ENCODE results near the gene ZDHHC24.

ZDHHC24 gene

DNA sequence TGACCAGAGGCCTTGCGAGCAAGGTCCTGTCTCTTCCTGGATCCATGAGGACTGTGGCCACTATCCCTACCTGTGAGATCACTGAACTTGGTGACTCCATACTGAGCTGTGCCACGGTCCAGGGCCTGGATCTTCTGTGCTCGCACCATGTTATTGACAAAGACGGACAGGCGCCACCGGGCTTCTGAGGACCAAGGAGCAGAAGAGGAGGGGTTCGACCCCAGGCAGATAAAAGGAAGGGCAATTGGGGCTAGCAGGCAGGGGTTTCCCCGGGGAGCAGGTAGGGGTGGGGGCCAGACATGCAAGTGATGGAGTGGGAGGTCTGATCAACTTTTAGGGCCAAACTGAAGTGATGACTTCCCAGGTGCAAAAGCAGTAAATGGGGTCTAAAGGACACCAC, 20.4 kb upstream of the ZDHHC24 start:
- no peak for DNase-seq (ENCODE audit: low spot score)

DNA sequence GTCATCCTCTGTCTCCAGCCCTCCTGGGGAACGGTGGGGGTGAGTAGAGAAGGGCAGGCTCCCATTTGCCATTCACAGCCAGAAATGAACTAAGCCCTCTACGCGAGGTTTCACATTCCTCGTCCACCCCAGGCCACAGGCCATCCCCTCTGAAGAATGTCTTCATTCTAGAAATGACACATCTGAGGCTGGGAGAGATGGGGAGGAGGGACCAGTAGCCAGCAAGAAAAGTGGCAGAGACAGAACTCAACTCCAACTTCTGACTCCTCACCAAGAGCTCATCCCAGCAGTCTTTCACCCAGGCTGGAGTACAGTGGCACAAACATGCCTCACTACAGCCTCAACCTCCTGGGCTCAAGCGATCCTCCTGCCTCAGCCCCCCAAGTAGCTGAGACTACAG, 19.1 kb upstream of the ZDHHC24 start:
- DNase-seq (ENCODE audit: low spot score) = no peak

DNA sequence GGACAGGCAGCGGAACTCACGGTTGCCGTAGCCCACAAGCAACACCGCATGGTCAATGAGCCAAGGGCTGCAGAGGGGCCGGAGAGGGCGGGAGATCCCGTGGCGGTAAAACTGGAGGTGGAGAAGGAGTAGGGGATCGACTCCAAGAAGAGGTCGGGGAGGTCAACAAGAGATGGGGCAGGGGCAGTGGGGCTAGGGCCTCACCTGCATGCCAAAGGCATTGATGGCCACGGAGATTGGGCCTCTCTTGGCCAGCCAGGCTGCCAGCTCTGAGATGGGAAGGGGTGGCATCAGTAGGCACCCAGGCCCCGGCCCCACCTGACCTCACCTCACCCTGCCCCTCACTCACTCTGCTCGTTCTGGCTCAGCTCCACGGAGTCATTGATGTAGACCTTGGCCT, 18.7 kb upstream of the ZDHHC24 start:
- no peak for DNase-seq (ENCODE audit: low spot score)

DNA sequence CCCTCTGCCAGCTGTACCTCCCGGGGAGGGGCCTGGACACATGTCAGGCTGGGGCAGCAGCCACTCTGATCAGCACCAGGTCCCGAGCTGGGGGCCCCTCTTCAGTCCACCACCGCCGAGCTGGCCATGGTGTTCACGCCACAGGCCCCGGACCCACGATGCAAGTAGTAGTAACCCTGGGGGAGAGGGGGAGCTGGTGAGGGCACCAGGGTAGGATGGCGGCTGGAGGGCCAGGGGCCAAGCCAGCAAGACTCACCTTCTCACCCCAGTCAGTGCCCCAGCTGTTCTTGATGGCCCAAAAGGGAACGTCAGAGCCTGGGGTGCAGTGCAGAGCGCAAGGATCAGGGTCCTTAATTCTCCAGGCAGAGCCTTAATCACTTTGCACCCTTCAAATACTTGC, 18.0 kb upstream of the ZDHHC24 start:
- no peak for DNase-seq (ENCODE audit: low spot score)

DNA sequence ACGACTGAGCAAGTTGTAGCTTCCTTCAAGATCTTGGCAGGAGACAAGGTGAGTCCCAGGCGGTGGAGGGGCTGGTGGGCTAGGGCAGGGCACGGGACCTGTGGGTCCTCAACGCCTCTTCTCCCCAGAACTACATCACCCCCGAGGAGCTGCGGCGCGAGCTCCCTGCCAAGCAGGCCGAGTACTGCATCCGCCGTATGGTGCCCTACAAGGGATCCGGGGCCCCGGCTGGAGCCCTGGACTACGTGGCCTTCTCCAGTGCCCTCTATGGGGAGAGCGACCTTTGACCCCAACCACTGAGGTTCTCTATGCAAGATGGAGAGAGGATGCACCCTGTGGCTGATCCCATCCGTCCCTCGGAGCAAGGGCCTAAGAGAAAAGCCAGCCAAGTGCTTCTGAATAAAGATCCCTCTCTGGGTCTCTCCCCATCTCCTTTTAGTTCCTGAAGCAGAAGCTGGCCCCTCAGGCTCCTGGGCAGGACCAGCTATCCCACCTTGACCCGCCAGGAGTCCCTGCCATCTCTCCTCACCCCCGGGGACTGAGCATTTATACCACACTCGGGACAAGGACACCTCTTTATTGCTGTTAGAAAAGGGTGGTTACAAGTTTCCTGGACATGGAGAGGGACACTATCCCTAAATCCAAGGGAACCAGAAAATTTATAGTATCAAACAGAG, 17.2 kb upstream of the ZDHHC24 start:
- DNase-seq (ENCODE audit: low spot score) = no peak

DNA sequence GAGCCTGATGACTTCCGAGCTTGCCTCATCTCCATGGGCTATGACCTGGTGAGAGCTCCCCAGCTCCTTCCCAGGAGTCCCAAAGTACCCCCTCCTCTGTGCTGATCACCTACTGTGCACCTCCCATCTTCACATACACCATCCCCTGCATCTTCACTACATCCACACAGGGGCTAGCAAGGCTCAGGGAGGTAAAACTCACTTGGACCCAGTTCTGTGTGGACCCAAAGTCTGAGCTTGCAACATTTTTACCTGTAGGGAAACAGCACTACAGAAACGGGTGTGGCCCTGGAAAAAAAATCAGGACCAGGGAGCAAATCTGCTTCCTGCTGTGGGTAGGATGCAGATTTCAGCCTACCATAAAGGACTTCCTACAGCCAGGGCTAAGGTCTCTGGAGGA, 16.4 kb upstream of the ZDHHC24 start:
- no peak for DNase-seq (ENCODE audit: low spot score)

DNA sequence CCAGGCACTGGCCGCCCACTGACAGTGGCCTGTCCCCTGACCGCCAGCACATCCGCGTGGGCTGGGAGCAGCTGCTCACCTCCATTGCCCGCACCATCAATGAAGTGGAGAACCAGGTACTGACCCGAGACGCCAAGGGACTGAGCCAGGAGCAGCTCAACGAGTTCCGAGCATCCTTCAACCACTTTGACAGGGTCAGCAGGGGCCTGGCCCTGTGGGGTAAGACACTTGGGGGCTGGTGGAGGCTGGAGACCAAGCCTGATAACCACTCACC, 16.1 kb upstream of the ZDHHC24 start:
- no peak for DNase-seq (ENCODE audit: low spot score)

DNA sequence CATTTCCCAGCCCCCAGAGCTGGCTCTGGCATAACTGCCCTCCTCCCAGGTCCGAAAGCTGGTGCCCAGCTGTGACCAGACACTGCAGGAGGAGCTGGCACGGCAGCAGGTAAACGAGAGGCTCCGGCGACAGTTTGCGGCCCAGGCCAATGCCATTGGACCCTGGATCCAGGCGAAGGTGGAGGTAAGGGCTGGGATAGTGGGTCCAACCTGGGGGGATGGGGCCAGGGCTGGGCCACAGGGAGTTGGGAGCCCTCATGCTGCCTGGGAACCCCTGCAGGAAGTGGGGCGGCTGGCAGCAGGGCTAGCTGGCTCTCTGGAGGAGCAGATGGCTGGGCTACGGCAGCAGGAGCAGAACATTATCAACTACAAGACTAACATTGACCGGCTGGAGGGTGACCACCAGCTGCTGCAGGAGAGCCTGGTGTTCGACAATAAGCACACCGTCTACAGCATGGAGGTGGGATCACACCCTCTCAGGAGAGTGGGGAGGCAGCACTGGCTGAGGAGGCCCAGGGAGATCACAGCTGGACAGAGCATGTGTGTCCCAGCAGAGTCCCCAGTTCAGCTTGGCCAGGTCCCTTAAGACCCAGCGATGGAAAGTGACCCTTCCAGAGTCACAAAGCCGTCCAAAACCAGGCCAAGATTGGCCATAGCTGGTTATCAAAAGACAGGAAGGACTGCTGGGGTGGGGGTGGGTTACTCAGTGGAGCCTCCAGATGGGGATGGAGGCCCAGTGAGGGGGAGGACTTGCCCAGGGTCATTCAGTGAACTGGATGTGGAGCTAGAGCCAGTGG, 15.5 kb upstream of the ZDHHC24 start:
- DNase-seq (ENCODE audit: low spot score) = no peak

DNA sequence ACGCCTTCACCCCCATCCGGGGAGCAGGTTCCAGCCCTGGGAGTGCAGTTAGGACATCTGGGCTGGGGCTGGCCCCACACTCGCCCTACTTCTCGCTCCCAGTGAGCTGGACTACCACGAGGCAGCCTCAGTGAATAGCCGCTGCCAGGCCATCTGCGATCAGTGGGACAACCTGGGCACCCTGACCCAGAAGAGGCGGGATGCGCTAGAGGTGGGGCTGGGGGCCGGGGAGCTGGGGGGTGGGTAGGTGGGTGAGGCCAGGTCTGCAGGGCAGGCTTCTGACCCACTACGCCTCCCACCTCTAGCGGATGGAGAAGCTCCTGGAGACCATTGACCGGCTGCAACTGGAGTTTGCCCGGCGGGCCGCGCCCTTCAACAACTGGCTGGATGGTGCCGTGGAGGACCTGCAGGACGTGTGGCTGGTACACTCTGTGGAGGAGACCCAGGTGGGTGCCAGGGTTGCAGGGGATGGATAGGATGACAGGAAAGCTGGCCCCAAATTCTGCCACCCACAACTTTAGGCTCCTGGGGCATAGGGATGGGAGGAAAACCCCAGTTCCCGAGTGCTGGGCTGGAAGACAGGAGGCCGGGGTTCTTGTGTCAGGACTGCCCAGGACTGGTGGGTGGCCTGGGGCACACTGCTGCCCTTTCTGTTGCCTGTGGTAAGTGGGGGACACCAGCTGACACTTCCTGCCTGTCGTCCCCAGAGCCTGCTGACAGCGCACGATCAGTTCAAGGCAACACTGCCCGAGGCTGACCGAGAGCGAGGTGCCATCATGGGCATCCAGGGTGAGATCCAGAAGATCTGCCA, 14.2 kb upstream of the ZDHHC24 start:
- DNase-seq (ENCODE audit: low spot score) = no peak

DNA sequence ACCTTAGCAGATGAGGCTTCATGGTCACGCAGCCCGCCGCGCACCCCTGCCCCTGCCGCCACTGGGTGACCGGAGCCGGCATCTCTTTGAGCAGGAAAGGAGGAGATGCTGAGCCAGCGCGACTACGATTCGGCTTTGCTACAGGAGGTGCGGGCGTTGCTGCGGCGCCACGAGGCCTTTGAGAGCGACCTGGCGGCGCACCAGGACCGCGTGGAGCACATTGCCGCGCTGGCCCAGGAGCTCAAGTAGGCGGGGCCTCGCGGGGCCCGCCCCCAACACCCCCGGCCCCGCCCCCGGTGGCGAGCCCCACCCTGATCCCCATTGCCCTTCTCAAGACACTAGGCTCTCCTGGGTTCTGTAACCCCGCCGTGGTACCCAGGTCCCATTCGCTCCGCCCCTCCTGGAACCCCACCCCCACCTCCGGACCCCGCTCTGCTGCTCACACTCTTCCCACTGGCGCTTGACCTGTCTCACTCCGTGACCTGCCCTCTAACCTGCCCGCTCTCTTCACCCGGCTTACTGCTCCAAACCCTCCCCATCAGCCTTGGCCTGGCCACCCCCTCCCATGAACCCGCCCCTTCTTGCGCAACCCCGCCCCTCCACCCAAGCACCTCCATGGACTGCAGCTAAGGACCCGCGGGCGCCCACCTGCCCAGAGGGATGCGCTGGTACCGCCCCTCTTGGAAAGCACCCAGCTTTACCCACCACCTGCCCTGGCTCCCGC, 13.5 kb upstream of the ZDHHC24 start:
- DNase-seq (ENCODE audit: low spot score) = no peak

DNA sequence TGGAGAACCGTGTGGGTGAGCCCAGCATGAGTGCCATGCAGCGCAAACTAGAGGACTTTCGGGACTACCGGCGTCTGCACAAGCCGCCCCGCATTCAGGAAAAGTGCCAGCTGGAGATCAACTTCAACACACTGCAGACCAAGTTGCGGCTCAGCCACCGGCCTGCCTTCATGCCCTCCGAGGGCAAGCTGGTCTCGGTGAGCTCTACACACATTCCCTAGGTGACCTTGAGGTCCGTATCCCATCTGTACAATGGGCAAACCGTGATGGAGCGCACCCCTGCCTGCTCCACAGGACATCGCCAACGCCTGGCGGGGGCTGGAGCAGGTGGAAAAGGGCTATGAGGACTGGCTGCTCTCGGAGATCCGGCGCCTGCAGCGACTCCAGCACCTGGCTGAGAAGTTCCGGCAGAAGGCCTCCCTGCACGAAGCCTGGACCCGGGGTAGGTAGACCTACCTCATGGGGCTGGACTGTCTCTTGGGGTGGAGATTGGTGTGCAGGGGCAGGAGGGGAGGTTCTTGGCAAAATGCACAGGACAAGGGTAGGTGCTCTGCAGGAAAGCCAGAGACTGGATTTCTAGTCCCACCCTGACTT, 12.0 kb upstream of the ZDHHC24 start:
- no peak for DNase-seq (ENCODE audit: low spot score)

DNA sequence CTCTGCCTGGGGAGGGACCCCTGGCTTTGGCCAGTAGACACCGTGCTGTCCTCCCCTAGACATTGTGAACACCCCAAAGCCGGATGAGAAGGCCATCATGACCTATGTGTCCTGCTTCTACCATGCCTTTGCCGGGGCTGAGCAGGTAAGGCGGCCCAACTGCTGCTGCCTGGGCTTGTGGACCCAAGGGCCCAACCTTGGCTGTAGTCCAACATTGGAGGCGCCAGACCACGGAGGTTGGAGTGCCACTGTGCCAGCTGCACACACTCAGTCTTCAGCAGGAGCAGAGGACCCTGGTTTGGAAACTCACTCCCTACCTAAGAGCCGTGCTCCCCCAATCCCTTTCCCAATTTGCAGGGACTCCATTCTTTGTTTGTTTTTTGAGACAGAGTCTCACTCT, 10.2 kb upstream of the ZDHHC24 start:
- DNase-seq (ENCODE audit: low spot score) = no peak

DNA sequence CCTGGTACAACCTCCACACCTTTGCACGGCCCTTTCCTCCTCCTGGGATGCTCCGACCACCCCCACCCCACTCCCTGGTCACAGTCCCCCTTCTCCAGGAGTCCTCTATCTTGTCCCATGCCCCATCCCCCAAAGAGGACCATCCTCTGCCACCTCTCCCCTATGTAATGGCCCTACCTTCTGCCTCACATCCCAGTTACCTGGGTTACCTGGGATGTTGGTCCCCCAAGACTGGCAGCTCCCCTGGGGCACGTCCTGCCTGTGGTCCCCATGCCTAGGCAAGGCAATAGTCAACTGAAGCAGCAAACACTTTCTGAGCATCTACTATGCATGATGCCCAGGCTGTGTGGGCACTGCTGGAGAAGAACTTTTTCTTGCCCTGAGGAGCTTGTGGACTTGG, 9.6 kb upstream of the ZDHHC24 start:
- no peak for DNase-seq (ENCODE audit: low spot score)

DNA sequence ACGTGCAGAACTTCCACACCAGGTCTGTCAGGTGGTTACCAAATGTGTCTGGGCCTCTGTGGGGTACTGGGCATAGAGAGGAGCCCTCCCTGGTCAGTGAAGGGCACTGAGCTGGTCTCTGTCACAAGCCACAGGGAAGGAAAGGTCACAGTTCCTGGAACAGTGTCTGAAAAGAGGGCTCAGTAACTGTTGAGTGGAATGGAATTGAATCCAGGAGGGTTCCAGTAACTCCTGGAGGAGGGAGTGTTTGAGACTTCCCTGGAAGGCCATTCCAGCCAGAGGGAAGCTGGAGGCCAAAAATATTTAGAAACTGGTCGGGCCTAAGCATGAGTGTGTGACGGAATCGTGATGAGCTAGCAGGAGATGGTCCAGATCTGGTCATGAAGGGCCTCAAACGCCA, 8.8 kb upstream of the ZDHHC24 start:
- no peak for DNase-seq (ENCODE audit: low spot score)

DNA sequence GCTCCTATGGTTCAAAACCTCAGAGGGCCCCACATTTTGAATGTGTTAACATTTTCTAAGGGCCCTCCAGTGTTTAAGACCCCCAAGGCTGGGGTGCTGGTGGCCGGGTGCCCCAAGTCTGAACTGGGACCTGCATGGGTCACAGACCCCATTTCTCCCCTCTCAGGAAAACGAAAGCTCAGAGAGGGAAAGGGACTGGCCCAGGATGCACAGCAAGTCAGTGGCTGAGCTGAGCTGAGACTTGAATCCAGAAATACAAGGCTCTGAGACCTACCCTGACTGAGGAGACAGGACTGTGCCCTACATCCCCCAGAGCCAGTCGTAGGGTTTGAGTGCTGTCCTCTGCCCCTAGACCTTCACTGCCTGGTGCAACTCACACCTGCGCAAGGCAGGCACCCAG, 5.0 kb upstream of the ZDHHC24 start:
- DNase-seq (ENCODE audit: low spot score) = no peak

DNA sequence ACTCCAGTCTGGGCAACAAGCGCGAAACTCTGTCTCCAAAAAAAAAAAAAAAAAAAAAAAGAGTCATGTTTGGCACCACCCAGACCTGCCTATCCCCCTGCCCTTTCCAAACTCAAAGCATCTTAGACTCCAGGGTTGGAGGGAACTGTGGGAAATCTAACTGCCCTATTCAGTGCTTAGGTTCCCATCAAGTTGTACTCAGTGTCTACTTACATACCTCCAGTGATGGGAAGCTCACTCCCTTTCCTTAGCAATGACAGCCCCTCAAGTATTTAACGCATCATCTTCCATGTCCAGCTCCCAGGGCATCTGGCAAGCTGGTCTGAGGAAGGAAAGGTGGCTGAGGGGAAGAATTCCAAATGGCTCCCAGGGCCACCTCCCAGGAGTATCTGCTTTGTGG, 3.8 kb upstream of the ZDHHC24 start:
- no peak for DNase-seq (ENCODE audit: low spot score)

DNA sequence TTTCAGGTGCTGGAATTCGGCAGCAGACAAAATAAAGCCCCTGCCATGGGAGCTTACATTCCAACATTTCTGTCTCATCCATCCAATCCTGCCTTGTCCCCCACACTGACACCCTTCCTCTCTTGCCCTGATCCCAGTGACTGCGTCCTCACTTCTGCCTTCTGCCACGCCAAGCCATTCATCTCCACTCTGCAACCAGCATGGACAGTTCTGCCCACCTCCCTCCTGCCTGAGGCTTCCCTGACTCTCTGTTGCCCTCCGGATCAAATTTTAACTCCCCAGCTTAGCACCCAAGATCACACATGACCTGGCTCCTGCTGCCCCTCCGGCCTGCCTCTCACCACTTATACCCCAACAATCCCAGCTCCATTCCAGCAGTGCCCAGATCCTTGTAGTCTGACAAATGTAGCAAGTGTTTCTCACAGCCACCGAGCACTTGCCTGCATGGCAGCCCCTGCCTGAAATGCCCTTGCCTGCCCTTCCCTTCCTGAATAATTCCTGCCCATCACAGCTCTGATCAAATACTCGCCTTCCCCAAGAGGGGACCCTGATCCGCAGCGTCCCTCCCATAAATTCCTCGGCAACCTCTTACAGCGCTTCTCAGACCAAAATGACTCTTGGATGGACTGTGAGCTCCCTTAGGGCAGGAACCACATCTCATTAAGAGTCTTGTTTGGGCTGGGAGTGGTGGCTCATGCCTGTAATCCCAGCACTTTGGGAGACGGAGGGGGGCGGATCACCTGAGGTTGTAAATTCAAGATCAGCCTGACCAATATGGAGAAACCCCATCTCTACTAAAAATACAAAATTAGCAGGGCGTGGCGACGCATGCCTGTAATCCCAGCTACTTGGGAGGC, 3.2 kb upstream of the ZDHHC24 start:
- no peak for DNase-seq (ENCODE audit: low spot score)

DNA sequence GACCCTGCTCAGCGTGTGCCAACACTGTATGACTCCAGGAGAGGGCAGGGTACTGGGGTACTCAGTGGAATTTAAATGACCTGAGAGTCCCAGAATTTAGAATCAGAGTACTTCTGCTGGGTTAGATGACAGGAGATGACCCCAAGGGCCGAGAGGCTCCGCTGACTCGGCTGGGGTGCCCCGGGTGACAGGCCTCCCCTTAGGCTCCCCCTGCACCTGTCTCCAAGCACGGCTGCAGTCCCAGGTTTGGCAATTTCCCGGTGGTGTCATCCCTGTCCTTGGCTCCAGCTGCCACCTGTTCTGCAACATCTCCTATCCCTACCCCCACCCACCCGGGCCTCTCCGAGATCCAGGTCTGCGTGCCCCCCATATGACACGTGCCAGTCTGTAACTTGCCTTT, 2.2 kb upstream of the ZDHHC24 start:
- DNase-seq (ENCODE audit: low spot score) = no peak

DNA sequence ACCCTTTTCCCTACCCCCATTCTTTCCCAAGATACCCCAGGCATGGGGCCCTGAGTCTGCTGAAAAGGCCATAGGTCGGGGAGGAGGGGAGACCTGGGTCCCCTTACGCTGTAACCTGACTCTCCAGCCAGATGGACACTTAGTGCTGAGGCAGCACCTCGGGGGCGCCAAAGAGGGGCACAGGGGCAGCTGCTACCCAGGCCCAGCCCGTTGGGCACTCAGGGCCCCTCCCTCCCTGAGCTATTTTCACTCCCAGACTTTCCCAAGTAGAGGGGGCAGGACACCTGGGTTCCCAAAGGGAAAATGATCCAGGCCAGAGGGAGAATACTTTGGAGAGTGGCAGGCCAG, 1.8 kb upstream of the ZDHHC24 start:
- DNase-seq (ENCODE audit: low spot score) = no peak

DNA sequence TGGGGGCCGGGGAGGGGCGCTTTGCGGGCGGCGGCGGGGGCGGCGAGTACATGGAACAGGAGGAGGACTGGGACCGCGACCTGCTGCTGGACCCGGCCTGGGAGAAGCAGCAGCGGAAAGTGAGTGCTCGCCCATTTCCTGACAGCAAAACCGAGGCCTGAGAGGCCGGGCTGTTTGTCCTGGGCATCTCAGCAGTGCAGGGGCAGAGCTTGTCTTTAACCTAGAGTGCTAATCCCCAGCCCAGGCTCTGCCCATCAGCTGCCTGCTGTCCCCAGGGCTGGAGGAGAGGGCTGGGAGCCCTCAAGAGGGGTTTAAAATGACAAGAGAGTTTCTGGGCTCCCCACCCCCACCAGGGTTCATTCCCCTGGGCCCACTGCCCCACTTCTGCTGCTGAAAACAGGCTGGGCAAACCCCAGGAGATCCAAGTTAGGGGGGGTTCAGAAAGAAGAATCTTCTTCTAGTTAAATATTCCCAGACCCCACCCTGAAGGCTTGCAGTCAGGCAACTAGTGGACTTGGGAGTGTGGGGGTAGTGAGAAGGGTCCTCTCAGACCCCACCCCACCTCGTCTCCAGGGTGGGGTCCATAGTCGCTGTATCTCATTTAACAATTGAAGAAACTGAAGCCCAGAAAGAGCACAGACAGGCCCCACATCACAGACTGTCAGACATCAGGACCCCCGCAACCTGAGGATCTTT, 1.3 kb upstream of the ZDHHC24 start:
- no peak for DNase-seq (ENCODE audit: low spot score)

Measured in RKO (cell line).